ENCODE measurements around the gene CIROP.

CIROP gene

DNA sequence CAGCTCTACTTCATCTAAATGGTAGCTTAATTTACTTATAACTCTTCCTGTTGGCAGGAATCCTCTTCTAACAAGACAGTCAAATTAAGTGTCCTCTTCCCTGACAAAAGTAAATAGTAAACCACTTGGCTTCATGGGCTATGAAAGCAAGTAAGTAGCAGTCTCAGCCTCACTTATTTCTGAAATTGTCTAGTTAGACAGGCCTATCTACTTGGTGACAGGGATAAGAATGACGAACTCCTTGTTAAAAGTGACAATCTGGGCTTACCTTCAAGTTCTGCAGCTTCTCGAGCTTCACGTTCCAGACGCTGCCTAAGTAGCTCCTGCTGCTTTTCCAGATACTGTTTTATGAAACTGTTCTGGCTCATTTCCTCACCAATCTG lies 14.5 kb downstream of the CIROP start:
- no peak for ATAC-seq
- TF ChIP-seq, protein P1, sequence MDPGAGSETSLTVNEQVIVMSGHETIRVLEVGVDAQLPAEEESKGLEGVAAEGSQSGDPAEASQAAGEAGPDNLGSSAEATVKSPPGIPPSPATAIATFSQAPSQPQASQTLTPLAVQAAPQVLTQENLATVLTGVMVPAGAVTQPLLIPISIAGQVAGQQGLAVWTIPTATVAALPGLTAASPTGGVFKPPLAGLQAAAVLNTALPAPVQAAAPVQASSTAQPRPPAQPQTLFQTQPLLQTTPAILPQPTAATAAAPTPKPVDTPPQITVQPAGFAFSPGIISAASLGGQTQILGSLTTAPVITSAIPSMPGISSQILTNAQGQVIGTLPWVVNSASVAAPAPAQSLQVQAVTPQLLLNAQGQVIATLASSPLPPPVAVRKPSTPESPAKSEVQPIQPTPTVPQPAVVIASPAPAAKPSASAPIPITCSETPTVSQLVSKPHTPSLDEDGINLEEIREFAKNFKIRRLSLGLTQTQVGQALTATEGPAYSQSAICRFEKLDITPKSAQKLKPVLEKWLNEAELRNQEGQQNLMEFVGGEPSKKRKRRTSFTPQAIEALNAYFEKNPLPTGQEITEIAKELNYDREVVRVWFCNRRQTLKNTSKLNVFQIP (CRISPR knock-in tag; IDR thresholded peaks at IDR 0.05; ENCODE audit: borderline replicate concordance, low read depth), result no peak
- no peak for TF ChIP-seq ZNF565 (CRISPR knock-in tag; conservative IDR thresholded peaks at IDR 0.05; ENCODE audit: low read depth)

- TF ChIP-seq PATZ1 (CRISPR knock-in tag; IDR thresholded peaks at IDR 0.05; ENCODE audit: borderline replicate concordance) (no peak), ZFP30 (CRISPR knock-in tag; IDR thresholded peaks at IDR 0.05) (no peak), CSDC2 (CRISPR knock-in tag; IDR thresholded peaks at IDR 0.05) (no peak), BACH2 (CRISPR knock-in tag; IDR thresholded peaks at IDR 0.05; ENCODE audit: borderline replicate concordance) (no peak), ZNF70 (CRISPR knock-in tag; IDR thresholded peaks at IDR 0.05) (no peak), ARNTL (CRISPR knock-in tag; IDR thresholded peaks at IDR 0.05; ENCODE audit: borderline replicate concordance, low read depth) (no peak), ZNF8 (CRISPR knock-in tag; IDR thresholded peaks at IDR 0.05) (no peak), ZFP3 (CRISPR knock-in tag; IDR thresholded peaks at IDR 0.05) (no peak), OSR1 (CRISPR knock-in tag; IDR thresholded peaks at IDR 0.05) (no peak), GLIS3 (CRISPR knock-in tag; IDR thresholded peaks at IDR 0.05) (no peak), TOX (CRISPR knock-in tag; IDR thresholded peaks at IDR 0.05; ENCODE audit: borderline replicate concordance) (no peak), TCF4 (CRISPR knock-in tag; IDR thresholded peaks at IDR 0.05; ENCODE audit: borderline replicate concordance) (no peak), SNAI2 (CRISPR knock-in tag; IDR thresholded peaks at IDR 0.05) (no peak)
- TF ChIP-seq, protein P1 (CRISPR knock-in tag; IDR thresholded peaks at IDR 0.05; ENCODE audit: borderline replicate concordance, low read depth), result no peak
- ATAC-seq, result no peak
Measured at GRCh38 chr14:23089498-23090253, 15.1 kb downstream of the CIROP start.

DNA sequence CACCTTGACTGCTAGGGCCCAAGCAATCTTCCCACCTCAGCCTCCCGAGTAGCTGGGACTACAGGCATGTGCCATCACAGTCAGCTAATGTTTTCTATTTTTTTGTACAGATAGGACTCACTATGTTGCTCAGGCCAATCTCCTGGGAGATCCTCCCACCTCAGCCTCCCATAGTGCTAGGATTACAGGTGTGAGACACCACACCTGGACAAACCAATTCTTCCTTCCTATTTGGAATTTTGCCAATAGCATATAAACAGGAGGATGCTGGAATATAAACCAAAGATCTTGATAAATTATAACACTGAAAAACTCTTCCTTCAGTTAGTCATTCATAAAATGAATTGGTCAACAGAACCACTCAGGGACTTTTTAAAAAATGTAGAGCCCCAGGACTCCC lies 18.2 kb downstream of the CIROP start:
- TF ChIP-seq ISL1 (CRISPR knock-in tag; IDR thresholded peaks at IDR 0.05) (no peak), ZNF70 (CRISPR knock-in tag; IDR thresholded peaks at IDR 0.05) (no peak), TCF4 (CRISPR knock-in tag; IDR thresholded peaks at IDR 0.05; ENCODE audit: borderline replicate concordance) (no peak), BACH2 (CRISPR knock-in tag; IDR thresholded peaks at IDR 0.05; ENCODE audit: borderline replicate concordance) (no peak), PPARA (CRISPR knock-in tag; IDR thresholded peaks at IDR 0.05; ENCODE audit: borderline replicate concordance) (no peak), ESRRG (CRISPR knock-in tag; IDR thresholded peaks at IDR 0.05) (no peak), CSDC2 (CRISPR knock-in tag; IDR thresholded peaks at IDR 0.05) (no peak), OSR1 (CRISPR knock-in tag; IDR thresholded peaks at IDR 0.05) (no peak), TOX (CRISPR knock-in tag; IDR thresholded peaks at IDR 0.05; ENCODE audit: borderline replicate concordance) (no peak), ZC3H10 (CRISPR knock-in tag; IDR thresholded peaks at IDR 0.05) (no peak), CREB5 (CRISPR knock-in tag; IDR thresholded peaks at IDR 0.05; ENCODE audit: low read depth) (no peak), ZNF565 (CRISPR knock-in tag; conservative IDR thresholded peaks at IDR 0.05; ENCODE audit: low read depth) (no peak), ZFP30 (CRISPR knock-in tag; IDR thresholded peaks at IDR 0.05) (no peak), SNAI2 (CRISPR knock-in tag; IDR thresholded peaks at IDR 0.05) (no peak), ZNF8 (CRISPR knock-in tag; IDR thresholded peaks at IDR 0.05) (no peak), PATZ1 (CRISPR knock-in tag; IDR thresholded peaks at IDR 0.05; ENCODE audit: borderline replicate concordance) (no peak), ARNTL (CRISPR knock-in tag; IDR thresholded peaks at IDR 0.05; ENCODE audit: borderline replicate concordance, low read depth) (no peak), ZFP3 (CRISPR knock-in tag; IDR thresholded peaks at IDR 0.05) (no peak), RARB (CRISPR knock-in tag; IDR thresholded peaks at IDR 0.05) (no peak)
- TF ChIP-seq, protein P1 (CRISPR knock-in tag; IDR thresholded peaks at IDR 0.05; ENCODE audit: borderline replicate concordance, low read depth), result no peak
- no peak for ATAC-seq
